GM19023 (cell line): ENCODE results near the gene KCNQ2.

Experiments used
- ATAC-seq: cut with Tn5 transposase; IDR thresholded peaks from one replicate; pipeline ENCODE4 v1.9.1; 2021; ENCODE audit warnings: mild to moderate bottlenecking, moderate library complexity; ENCODE audit not compliant: unreplicated experiment

Gene KCNQ2

GRCh38 chr20:63406617-63407245 lies 65.7 kb downstream of the KCNQ2 start:
- ATAC-seq: no peak

- no peak for ATAC-seq
Observed at GRCh38 chr20:63406011-63406410, 66.4 kb downstream of the KCNQ2 start.

- ATAC-seq: no peak
Observed at GRCh38 chr20:63405102-63405730, 67.2 kb downstream of the KCNQ2 start.

GRCh38 chr20:63404129-63405085 lies 68.0 kb downstream of the KCNQ2 start:
- no peak for ATAC-seq

- no peak for ATAC-seq
Observed at GRCh38 chr20:63403403-63404105, 68.9 kb downstream of the KCNQ2 start.

- no peak for ATAC-seq
Observed at GRCh38 chr20:63402860-63403220, 69.6 kb downstream of the KCNQ2 start.

GRCh38 chr20:63402181-63402859 lies 70.1 kb downstream of the KCNQ2 start:
- no peak for ATAC-seq

- ATAC-seq: no peak
Observed at GRCh38 chr20:63401384-63402110, 70.9 kb downstream of the KCNQ2 start.

- ATAC-seq: no peak
Observed at GRCh38 chr20:63400486-63401210, 71.8 kb downstream of the KCNQ2 start.

- ATAC-seq: no peak
Observed at GRCh38 chr20:63399596-63400375, 72.7 kb downstream of the KCNQ2 start.

GRCh38 chr20:63398744-63399514 lies 73.5 kb downstream of the KCNQ2 start:
- no peak for ATAC-seq

- ATAC-seq: no peak
Observed at GRCh38 chr20:63397946-63398450, 74.5 kb downstream of the KCNQ2 start.

- no peak for ATAC-seq
Observed at GRCh38 chr20:63397155-63397843, 75.2 kb downstream of the KCNQ2 start.

GRCh38 chr20:63396300-63396699 lies 76.2 kb downstream of the KCNQ2 start:
- no peak for ATAC-seq

- ATAC-seq: no peak
Observed at GRCh38 chr20:63395723-63396122, 76.7 kb downstream of the KCNQ2 start.

- ATAC-seq: no peak
Observed at GRCh38 chr20:63394920-63395455, 77.5 kb downstream of the KCNQ2 start.
